Measurements from ENCODE around the gene UBE2Q2.

- TF ChIP-seq HDGF (IDR thresholded peaks at IDR 0.05; ENCODE audit: borderline replicate concordance) (no peak), SP1 (IDR thresholded peaks at IDR 0.05) (no peak), SUZ12 (IDR thresholded peaks at IDR 0.05) (no peak), LEF1 (IDR thresholded peaks at IDR 0.05; ENCODE audit: borderline replicate concordance) (no peak), TARDBP (IDR thresholded peaks at IDR 0.05) (no peak), FOXM1 (IDR thresholded peaks at IDR 0.05; ENCODE audit: borderline replicate concordance) (no peak), FOXA1 (IDR thresholded peaks at IDR 0.05) (no peak), ELF4 (IDR thresholded peaks at IDR 0.05) (no peak), FOXK2 (IDR thresholded peaks at IDR 0.05) (no peak), L3MBTL2 (conservative IDR thresholded peaks at IDR 0.05) (no peak), CTBP1 (IDR thresholded peaks at IDR 0.05; ENCODE audit: borderline replicate concordance) (no peak), BHLHE40 (IDR thresholded peaks at IDR 0.05; ENCODE audit: borderline replicate concordance) (no peak), ARNT (IDR thresholded peaks at IDR 0.05) (no peak)
- TF ChIP-seq, protein P1, sequence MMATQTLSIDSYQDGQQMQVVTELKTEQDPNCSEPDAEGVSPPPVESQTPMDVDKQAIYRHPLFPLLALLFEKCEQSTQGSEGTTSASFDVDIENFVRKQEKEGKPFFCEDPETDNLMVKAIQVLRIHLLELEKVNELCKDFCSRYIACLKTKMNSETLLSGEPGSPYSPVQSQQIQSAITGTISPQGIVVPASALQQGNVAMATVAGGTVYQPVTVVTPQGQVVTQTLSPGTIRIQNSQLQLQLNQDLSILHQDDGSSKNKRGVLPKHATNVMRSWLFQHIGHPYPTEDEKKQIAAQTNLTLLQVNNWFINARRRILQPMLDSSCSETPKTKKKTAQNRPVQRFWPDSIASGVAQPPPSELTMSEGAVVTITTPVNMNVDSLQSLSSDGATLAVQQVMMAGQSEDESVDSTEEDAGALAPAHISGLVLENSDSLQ (IDR thresholded peaks at IDR 0.05), result no peak
Measured at GRCh38 chr15:75948761-75949296, 105.6 kb downstream of the UBE2Q2 start.
